AG04449 (cell line): ENCODE data around the gene RNF220.

Source experiments
- CTCF ChIA-PET: fragments of 350-600 bp; formaldehyde crosslinking; extraction: SDS; loops from one replicate; lab custom pipeline; 2021; ENCODE audit warnings: antibody characterized with exemption; lab: Yijun Ruan, JAX
- POLR2A ChIA-PET: fragments of 400-600, 350-600 bp; formaldehyde crosslinking; extraction: SDS; loops from one replicate; lab custom pipeline; 2020; ENCODE audit warnings: antibody characterized with exemption, inconsistent platforms; lab: Yijun Ruan, JAX
- DNase-seq: peaks from one replicate; pipeline ENCODE4 v3.0.0-alpha.2; 2010; ENCODE audit warnings: low read depth, low spot score
- H3K4me3 ChIP-seq: 2 replicates; pipeline ENCODE4 v1.5.1; 2011; ENCODE audit warnings: low read depth, mild to moderate bottlenecking, control low read depth, low read length
- CTCF ChIP-seq: IDR thresholded peaks from one replicate; pipeline ENCODE4 v1.5.1; 2011; ENCODE audit warnings: mild to moderate bottlenecking, moderate library complexity, low read length, control low read depth, inconsistent platforms; ENCODE audit not compliant: insufficient read depth; ENCODE audit errors: missing control alignments

The RNF220 gene

GRCh38 chr1:44539991-44540730, 135.1 kb downstream of the RNF220 start:
- POLR2A ChIA-PET: no interaction called here
- TF ChIP-seq CTCF: no peak
- no peak for DNase-seq
- CTCF ChIA-PET: no interaction called here
- H3K4me3 ChIP-seq: no peak overlapping the region

- CTCF ChIA-PET: no interaction called here
- TF ChIP-seq CTCF: no peak
- no peak for DNase-seq
- POLR2A ChIA-PET: no interaction called here
- H3K4me3 ChIP-seq: no peak overlapping the region
These were observed 137.5 kb downstream of the RNF220 start for GRCh38 chr1:44542420-44543063.

- CTCF ChIA-PET: no interaction called here
- no peak for DNase-seq
- POLR2A ChIA-PET: no interaction called here
- H3K4me3 ChIP-seq: no peak overlapping the region
- TF ChIP-seq CTCF: no peak
These were observed 138.1 kb downstream of the RNF220 start for GRCh38 chr1:44543064-44543744.

GRCh38 chr1:44543786-44544185, 138.7 kb downstream of the RNF220 start:
- POLR2A ChIA-PET: no interaction called here
- DNase-seq: no peak
- H3K4me3 ChIP-seq: no peak overlapping the region
- no peak for TF ChIP-seq CTCF
- CTCF ChIA-PET: no interaction called here

- TF ChIP-seq CTCF: no peak
- ChIA-PET CTCF (no interaction called here), POLR2A (no interaction called here)
- no peak for DNase-seq
- H3K4me3 ChIP-seq: no peak overlapping the region
These were observed 139.9 kb downstream of the RNF220 start for GRCh38 chr1:44544960-44545359.

GRCh38 chr1:44545961-44546360, 140.9 kb downstream of the RNF220 start:
- no peak for DNase-seq

More at GRCh38 chr1:44545961-44546360, 140.9 kb downstream of the RNF220 start:
- no peak overlapping the region for H3K4me3 ChIP-seq
- POLR2A ChIA-PET: no interaction called here
- CTCF ChIA-PET: no interaction called here
- no peak for TF ChIP-seq CTCF
